ENCODE measurements around the gene CHPF2.

Gene CHPF2

GRCh38 chr7:151252961-151253711, 20.9 kb downstream of the CHPF2 start:
- no peak overlapping the region; the same call in 1 of the 2 replicates for H3K4me3 ChIP-seq (ENCODE audit: low read depth, low read length)
- TF ChIP-seq, protein P1, sequence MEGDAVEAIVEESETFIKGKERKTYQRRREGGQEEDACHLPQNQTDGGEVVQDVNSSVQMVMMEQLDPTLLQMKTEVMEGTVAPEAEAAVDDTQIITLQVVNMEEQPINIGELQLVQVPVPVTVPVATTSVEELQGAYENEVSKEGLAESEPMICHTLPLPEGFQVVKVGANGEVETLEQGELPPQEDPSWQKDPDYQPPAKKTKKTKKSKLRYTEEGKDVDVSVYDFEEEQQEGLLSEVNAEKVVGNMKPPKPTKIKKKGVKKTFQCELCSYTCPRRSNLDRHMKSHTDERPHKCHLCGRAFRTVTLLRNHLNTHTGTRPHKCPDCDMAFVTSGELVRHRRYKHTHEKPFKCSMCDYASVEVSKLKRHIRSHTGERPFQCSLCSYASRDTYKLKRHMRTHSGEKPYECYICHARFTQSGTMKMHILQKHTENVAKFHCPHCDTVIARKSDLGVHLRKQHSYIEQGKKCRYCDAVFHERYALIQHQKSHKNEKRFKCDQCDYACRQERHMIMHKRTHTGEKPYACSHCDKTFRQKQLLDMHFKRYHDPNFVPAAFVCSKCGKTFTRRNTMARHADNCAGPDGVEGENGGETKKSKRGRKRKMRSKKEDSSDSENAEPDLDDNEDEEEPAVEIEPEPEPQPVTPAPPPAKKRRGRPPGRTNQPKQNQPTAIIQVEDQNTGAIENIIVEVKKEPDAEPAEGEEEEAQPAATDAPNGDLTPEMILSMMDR (IDR thresholded peaks at IDR 0.05; ENCODE audit: low read depth, low read length): no peak

DNA sequence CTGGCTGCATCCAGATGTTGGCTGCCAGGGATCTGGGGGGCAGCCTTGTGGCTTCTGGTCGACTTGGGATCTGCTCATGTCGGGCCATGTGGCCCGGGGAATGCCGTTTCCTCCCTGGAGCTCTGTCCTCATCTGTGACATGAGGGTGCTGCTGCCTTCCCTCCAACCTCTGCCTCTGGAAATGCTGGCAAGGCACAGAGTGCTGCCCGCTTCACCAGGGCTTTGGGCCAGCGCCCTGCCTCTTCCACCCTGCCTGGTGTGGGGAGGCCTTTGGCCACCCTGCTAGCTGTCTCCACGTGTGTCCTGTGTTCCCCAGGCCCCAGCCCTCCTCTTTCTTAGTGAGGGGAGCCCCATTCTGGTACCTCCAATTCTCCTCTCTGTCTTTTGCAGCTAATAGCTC, 22.0 kb downstream of the CHPF2 start:
- H3K4me3 ChIP-seq (ENCODE audit: low read depth, low read length): no peak overlapping the region
- TF ChIP-seq, protein P1 (IDR thresholded peaks at IDR 0.05; ENCODE audit: low read depth, low read length): no peak

DNA sequence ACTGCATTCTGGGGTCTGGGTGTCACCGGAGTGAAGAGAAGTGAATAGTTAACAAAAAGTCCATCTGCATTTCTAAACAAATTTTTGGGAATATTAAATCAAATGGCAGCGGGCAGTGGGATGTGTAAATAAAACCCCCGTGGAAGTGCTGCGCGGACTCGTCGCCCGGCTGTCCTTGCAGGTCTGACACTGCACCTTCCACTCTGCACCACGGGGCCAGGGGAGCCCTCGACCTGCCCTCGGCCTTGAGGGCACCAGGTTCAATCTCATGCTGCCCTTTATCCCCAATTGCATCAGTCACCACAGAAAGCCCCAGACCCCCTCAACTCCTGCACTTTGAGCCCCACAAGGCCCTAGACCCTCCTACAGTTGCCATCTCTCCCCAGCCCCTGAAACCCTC, 22.6 kb downstream of the CHPF2 start:
- TF ChIP-seq, protein P1 (IDR thresholded peaks at IDR 0.05; ENCODE audit: low read depth, low read length): no peak
- no peak overlapping the region for H3K4me3 ChIP-seq (ENCODE audit: low read depth, low read length)

- no peak overlapping the region for H3K4me3 ChIP-seq (ENCODE audit: low read depth, low read length)
- TF ChIP-seq, protein P1 (IDR thresholded peaks at IDR 0.05; ENCODE audit: low read depth, low read length): no peak
These were observed 23.1 kb downstream of the CHPF2 start for GRCh38 chr7:151255390-151255789.

- H3K4me3 ChIP-seq (ENCODE audit: low read depth, low read length): no peak overlapping the region
- TF ChIP-seq, protein P1 (IDR thresholded peaks at IDR 0.05; ENCODE audit: low read depth, low read length): no peak
These were observed 24.2 kb downstream of the CHPF2 start for GRCh38 chr7:151256410-151257045.

- TF ChIP-seq, protein P1 (IDR thresholded peaks at IDR 0.05; ENCODE audit: low read depth, low read length): no peak
These were observed 25.7 kb downstream of the CHPF2 start for GRCh38 chr7:151257990-151258389.

DNA sequence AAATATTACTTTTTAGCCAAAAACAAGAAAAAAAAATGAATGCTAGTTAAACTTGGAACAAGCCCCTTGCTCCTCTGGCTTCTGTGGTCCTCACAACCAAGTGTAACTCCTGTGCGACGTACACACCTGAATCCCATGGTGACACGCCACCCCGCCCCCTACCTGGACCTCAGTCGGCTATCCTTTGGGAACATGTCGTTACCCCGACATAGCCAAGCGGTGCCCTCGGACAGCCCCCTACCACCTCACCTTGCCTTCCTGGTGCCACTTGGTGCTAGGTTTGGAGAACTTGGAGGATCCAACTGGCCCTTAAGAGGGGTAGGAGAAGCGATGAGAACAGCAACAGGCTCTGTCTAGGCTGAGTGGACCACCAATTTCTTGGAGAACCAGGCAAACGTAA, 28.2 kb downstream of the CHPF2 start:
- TF ChIP-seq, protein P1 (IDR thresholded peaks at IDR 0.05; ENCODE audit: low read depth, low read length): no peak
- H3K4me3 ChIP-seq (ENCODE audit: low read depth, low read length): no peak overlapping the region

More at GRCh38 chr7:151257990-151258389, 25.7 kb downstream of the CHPF2 start:
- H3K4me3 ChIP-seq (ENCODE audit: low read depth, low read length): no peak overlapping the region

Measured in WI38 (cell line).